ENCODE results near the gene CHST1. TPM values are rescaled to one million over a fixed set of nuclear protein-coding genes. Genes with fewer than 3 reads are reported as not detected.

CHST1 gene
- total RNA-seq, 1 donor from 2014 or later, result not detected

DNA sequence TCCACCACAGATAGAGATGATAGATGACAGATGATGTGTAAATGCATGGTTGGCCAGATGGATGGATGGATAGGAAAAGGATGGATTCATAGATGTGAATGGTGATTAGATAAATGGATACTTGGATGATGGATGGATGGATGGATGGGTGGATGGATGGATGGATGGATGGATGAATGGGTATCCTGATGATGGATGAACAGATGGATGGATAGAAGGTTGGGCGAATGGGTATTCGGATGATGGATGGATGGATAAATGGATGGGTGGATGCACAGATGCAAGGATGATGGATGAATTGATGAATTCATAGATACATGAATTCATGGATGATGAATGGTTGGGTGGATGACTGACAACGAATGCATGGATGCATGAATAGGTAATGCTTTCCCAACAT, 56.1 kb downstream of the CHST1 start:
- Histone ChIP-seq H3K9ac (no peak overlapping the region), H3K79me2 (ENCODE audit: low read depth) (no peaks in the 10 kb centered on the region), H3K4me1 (peaks cover 24% of the 10 kb centered on the region), H3K27me3 (peaks cover 19% of the 10 kb centered on the region), H3K4me2 (no peak overlapping the region), H3F3A (ENCODE audit: low read depth) (peaks cover 2% of the 10 kb centered on the region), H3K36me3 (no peaks in the 10 kb centered on the region), H2AFZ (replicated peaks) (no peak overlapping the region), H3K4me3 (no peak overlapping the region), H3K9me3 (ENCODE audit: low read depth) (no peaks in the 10 kb centered on the region), H4K20me1 (ENCODE audit: low read depth) (no peaks in the 10 kb centered on the region), H3K27ac (no peak overlapping the region)
- Mint-ChIP-seq H3K9me3 (no peaks in the 10 kb centered on the region), H3K27me3 (ENCODE audit: insufficient read depth, low read depth) (peaks cover 16% of the 10 kb centered on the region), H3K27ac (no peak overlapping the region), H3K36me3 (no peaks in the 10 kb centered on the region), H3K4me3 (no peak overlapping the region), H3K4me1 (peaks cover 41% of the 10 kb centered on the region)
- DNase-seq (ENCODE audit: low spot score), result no peak
- TF ChIP-seq EZH2 (IDR thresholded peaks at IDR 0.05) (no peak), EZH2phosphoT487 (IDR thresholded peaks at IDR 0.05) (no peak)
- TF ChIP-seq, protein P1, sequence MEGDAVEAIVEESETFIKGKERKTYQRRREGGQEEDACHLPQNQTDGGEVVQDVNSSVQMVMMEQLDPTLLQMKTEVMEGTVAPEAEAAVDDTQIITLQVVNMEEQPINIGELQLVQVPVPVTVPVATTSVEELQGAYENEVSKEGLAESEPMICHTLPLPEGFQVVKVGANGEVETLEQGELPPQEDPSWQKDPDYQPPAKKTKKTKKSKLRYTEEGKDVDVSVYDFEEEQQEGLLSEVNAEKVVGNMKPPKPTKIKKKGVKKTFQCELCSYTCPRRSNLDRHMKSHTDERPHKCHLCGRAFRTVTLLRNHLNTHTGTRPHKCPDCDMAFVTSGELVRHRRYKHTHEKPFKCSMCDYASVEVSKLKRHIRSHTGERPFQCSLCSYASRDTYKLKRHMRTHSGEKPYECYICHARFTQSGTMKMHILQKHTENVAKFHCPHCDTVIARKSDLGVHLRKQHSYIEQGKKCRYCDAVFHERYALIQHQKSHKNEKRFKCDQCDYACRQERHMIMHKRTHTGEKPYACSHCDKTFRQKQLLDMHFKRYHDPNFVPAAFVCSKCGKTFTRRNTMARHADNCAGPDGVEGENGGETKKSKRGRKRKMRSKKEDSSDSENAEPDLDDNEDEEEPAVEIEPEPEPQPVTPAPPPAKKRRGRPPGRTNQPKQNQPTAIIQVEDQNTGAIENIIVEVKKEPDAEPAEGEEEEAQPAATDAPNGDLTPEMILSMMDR (IDR thresholded peaks at IDR 0.05), result no peak

DNA sequence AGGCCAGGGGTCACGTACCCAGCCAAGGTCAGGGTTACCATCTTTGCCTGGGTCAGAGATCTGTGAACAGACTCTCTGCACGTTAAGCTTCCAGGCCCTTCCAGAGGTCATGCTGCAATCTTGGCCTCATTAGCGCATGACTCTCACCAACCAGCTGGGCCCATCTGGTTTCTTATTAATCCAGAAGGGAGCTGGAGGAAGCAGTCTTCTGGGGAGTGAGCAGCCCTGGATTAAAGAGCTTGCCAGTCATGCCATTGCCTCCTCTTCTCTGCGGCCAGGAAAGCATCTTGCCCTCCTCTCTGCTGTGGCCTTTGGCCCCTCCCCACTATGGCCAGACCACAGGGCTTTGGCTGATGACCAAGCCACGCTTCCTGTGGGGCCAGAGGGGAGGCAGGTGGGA, 57.4 kb downstream of the CHST1 start:
- peaks cover 20% of the 10 kb centered on the region for H3K27me3 Mint-ChIP-seq (ENCODE audit: insufficient read depth, low read depth)
- peaks cover 34% of the 10 kb centered on the region for H3K4me1 ChIP-seq
- peaks cover 18% of the 10 kb centered on the region for H3K27me3 ChIP-seq
- H3K36me3 Mint-ChIP-seq, result no peaks in the 10 kb centered on the region
- H2AFZ ChIP-seq (replicated peaks), result no peak overlapping the region
- peaks cover 13% of the 10 kb centered on the region for H3F3A ChIP-seq (ENCODE audit: low read depth)
- H3K27ac ChIP-seq, result no peak overlapping the region
- H3K4me3 ChIP-seq, result no peak overlapping the region
- H3K36me3 ChIP-seq, result no peaks in the 10 kb centered on the region
- H3K27ac Mint-ChIP-seq, result no peak overlapping the region
- H3K4me1 Mint-ChIP-seq, result peaks cover 55% of the 10 kb centered on the region
- H3K79me2 ChIP-seq (ENCODE audit: low read depth), result no peaks in the 10 kb centered on the region
- no peak overlapping the region for H3K9ac ChIP-seq
- no peak for DNase-seq (ENCODE audit: low spot score)
- H3K9me3 Mint-ChIP-seq, result no peaks in the 10 kb centered on the region
- H3K4me3 Mint-ChIP-seq, result no peak overlapping the region
- H3K9me3 ChIP-seq (ENCODE audit: low read depth), result no peaks in the 10 kb centered on the region
- no peak overlapping the region for H3K4me2 ChIP-seq
- TF ChIP-seq EZH2 (IDR thresholded peaks at IDR 0.05), result no peak
- TF ChIP-seq EZH2phosphoT487 (IDR thresholded peaks at IDR 0.05), result no peak
- TF ChIP-seq, protein P1 (IDR thresholded peaks at IDR 0.05), result no peak
- H4K20me1 ChIP-seq (ENCODE audit: low read depth), result no peaks in the 10 kb centered on the region

DNA sequence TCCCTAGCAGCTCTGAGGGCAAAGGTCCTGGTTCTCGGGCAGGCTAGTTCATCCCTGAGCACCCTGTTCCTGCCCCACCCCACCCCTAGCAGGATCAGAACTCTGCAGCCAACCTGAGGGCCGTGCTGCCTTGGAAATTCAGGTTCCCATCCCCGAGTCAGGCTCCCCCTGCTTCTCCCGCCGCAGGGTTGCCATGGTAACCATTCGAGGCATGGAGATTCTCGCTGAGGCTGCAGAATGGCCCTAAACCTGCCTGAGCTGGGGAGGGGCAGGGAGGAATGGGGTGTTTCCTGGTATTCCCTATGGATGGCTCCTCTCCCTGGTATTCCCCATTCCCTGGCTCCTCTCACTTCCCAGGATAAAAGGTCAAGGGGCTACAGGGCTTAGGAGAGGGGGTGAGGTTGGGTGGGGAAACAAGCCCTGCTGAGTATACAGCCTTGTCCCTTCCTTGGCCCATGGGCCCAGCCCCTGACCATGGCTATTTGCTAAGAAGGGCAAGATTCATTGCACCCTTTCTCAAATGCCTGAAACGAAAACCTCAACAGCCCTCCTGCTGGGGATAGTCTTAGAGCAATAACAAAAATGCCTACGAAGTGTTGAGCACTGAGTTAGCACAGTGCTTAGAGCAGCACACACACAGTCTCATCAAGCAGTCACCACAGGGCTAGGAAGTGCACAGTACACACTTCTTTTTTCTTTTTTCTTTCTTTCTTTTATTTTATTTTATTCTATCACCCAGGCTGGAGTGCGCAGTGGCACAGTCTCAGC, 58.7 kb downstream of the CHST1 start:
- H3K4me1 ChIP-seq, result peaks cover 34% of the 10 kb centered on the region
- Mint-ChIP-seq H3K4me3 (peak overlapping the region; percentile 30), H3K4me1 (peaks cover 55% of the 10 kb centered on the region), H3K9me3 (no peaks in the 10 kb centered on the region), H3K27me3 (ENCODE audit: insufficient read depth, low read depth) (peaks cover 17% of the 10 kb centered on the region), H3K36me3 (no peaks in the 10 kb centered on the region), H3K27ac (no peak overlapping the region)
- H3F3A ChIP-seq (ENCODE audit: low read depth), result peaks cover 13% of the 10 kb centered on the region
- peak overlapping the region; percentile 66 for H2AFZ ChIP-seq (replicated peaks)
- H3K4me3 ChIP-seq, result no peak overlapping the region
- TF ChIP-seq, protein P1 (IDR thresholded peaks at IDR 0.05), result no peak
- no peak for TF ChIP-seq EZH2phosphoT487 (IDR thresholded peaks at IDR 0.05)
- TF ChIP-seq EZH2 (IDR thresholded peaks at IDR 0.05), result no peak
- H3K27me3 ChIP-seq, result peaks cover 5% of the 10 kb centered on the region
- no peaks in the 10 kb centered on the region for H3K36me3 ChIP-seq
- no peak overlapping the region for H3K9ac ChIP-seq
- DNase-seq (ENCODE audit: low spot score), result peak; percentile 95
- H3K79me2 ChIP-seq (ENCODE audit: low read depth), result no peaks in the 10 kb centered on the region
- peak overlapping the region; percentile 63 for H3K4me2 ChIP-seq
- H4K20me1 ChIP-seq (ENCODE audit: low read depth), result no peaks in the 10 kb centered on the region
- H3K9me3 ChIP-seq (ENCODE audit: low read depth), result no peaks in the 10 kb centered on the region
- no peak overlapping the region for H3K27ac ChIP-seq
